PC-9 (cell line): ENCODE data around the gene GRID2. TPM values are rescaled to one million over a fixed set of nuclear protein-coding genes. Genes with fewer than 3 reads are reported as not detected.

Experiments used
- BruUV-seq: library from RNA; stranded (reverse); fragments of 400-500 nt; replicated peaks from 2 replicates; lab custom pipeline; 2021; lab: Mats Ljungman, UMichigan
- CTCF ChIA-PET: fragments of 300-600 bp; sonication (Branson Sonifier 250); formaldehyde crosslinking; loops from one replicate; lab custom pipeline; 2022; ENCODE audit warnings: antibody characterized with exemption; lab: Charles Lee
- POLR2A ChIA-PET: fragments of 300-600 bp; sonication (Branson Sonifier 250); formaldehyde crosslinking; loops from one replicate; lab custom pipeline; 2022; ENCODE audit warnings: antibody characterized with exemption; ENCODE audit not compliant: unreplicated experiment; lab: Charles Lee
- DNase-seq, 2 experiments: peaks; one replicate each; pipeline versions ENCODE4 v3.0.0 to v3.0.0-alpha.2; 2015 to 2022; ENCODE audit warnings: mixed read lengths in 1 of 2
- H2AFZ ChIP-seq: fragments of 200-600 bp; sonication (generic); 2 replicates; pipeline ENCODE4 v1.8.1; 2017; ENCODE audit warnings: antibody characterized with exemption
- H3F3A ChIP-seq: fragments of 200-600 bp; sonication (generic); 2 replicates; pipeline ENCODE4 v1.8.1; 2017; ENCODE audit warnings: antibody characterized with exemption, mild to moderate bottlenecking, low read depth; ENCODE audit not compliant: insufficient read depth
- H3K27ac ChIP-seq: fragments of 200-600 bp; sonication (generic); 2 replicates; pipeline ENCODE4 v1.6.1; 2016; ENCODE audit warnings: mixed run types
- H3K27me3 ChIP-seq: fragments of 200-600 bp; sonication (generic); 2 replicates; pipeline ENCODE4 v1.6.1; 2016; ENCODE audit warnings: low read depth, mixed run types; ENCODE audit not compliant: insufficient read depth
- H3K36me3 ChIP-seq: fragments of 200-600 bp; sonication (generic); 2 replicates; pipeline ENCODE4 v1.6.1; 2016; ENCODE audit warnings: low read depth, mixed run types
- H3K4me1 ChIP-seq: fragments of 200-600 bp; sonication (generic); replicated peaks from 2 replicates; pipeline ENCODE4 v1.6.1; 2016; ENCODE audit warnings: mixed run types; ENCODE audit not compliant: insufficient read depth
- H3K4me2 ChIP-seq: fragments of 200-600 bp; sonication (generic); 2 replicates; pipeline ENCODE4 v1.6.1; 2017; ENCODE audit warnings: mixed run types
- H3K4me3 ChIP-seq: fragments of 200-600 bp; sonication (generic); 2 replicates; pipeline ENCODE4 v1.6.1; 2016; ENCODE audit warnings: mixed run types
- H3K79me2 ChIP-seq: fragments of 200-600 bp; sonication (generic); 2 replicates; pipeline ENCODE4 v1.6.1; 2017; ENCODE audit warnings: low read depth, mixed run types
- H3K9me2 ChIP-seq: fragments of 200-600 bp; sonication (generic); 2 replicates; pipeline ENCODE4 v1.8.1; 2017; ENCODE audit warnings: mild to moderate bottlenecking; ENCODE audit not compliant: insufficient read depth
- H3K9me3 ChIP-seq: fragments of 200-600 bp; sonication (generic); 2 replicates; pipeline ENCODE4 v1.8.1; 2016; ENCODE audit warnings: low read depth; ENCODE audit not compliant: insufficient read depth
- H4K20me1 ChIP-seq: fragments of 200-600 bp; sonication (generic); 2 replicates; pipeline ENCODE4 v1.8.1; 2017; ENCODE audit not compliant: insufficient read depth
- CTCF ChIP-seq: fragments of 200-600 bp; sonication (generic); conservative IDR thresholded peaks from 2 replicates; pipeline ENCODE4 v1.6.1; 2017; ENCODE audit warnings: mixed run types, antibody characterized with exemption, mild to moderate bottlenecking, moderate library complexity
- EZH2 ChIP-seq: fragments of 200-600 bp; sonication (generic); IDR thresholded peaks from 2 replicates; pipeline ENCODE4 v1.8.0; 2017; ENCODE audit warnings: antibody characterized with exemption, low read depth
- intact Hi-C: fragments of 100-400 bp; cut with micrococcal nuclease; formaldehyde crosslinking; loops from one replicate; pipeline ENCODE4 v1.10.0; 2022; ENCODE audit not compliant: unreplicated experiment
- total RNA-seq: library from RNA; stranded (reverse); gene quantifications from 2 replicates; pipeline ENCODE4 v1.2.3, GENCODE V29; 2021

GRID2 gene
- total RNA-seq, 1 experiment from 2014 or later: not detected

GRCh38 chr4:92566269-92566668, 262.5 kb downstream of the GRID2 start:
- H2AFZ ChIP-seq: no peak overlapping the region
- H3K27ac ChIP-seq: no peak overlapping the region
- TF ChIP-seq CTCF: no peak
- no peak for TF ChIP-seq EZH2
- CTCF ChIA-PET: no interaction called here
- no TSS peak for BruUV-seq
- H3F3A ChIP-seq: no peaks in the 10 kb centered on the region
- no peak overlapping the region for H3K4me2 ChIP-seq
- POLR2A ChIA-PET: no interaction called here
- H3K4me1 ChIP-seq: no peaks in the 10 kb centered on the region
- H3K9me3 ChIP-seq: no peaks in the 10 kb centered on the region
- H3K27me3 ChIP-seq: no peaks in the 10 kb centered on the region
- no peak for DNase-seq
- intact Hi-C loops: no loop called here
- H3K4me3 ChIP-seq: no peak overlapping the region
- no peaks in the 10 kb centered on the region for H4K20me1 ChIP-seq
- H3K79me2 ChIP-seq: no peaks in the 10 kb centered on the region
- H3K9me2 ChIP-seq: no peaks in the 10 kb centered on the region
- no peaks in the 10 kb centered on the region for H3K36me3 ChIP-seq

- intact Hi-C loops: no loop called here
- no TSS peak for BruUV-seq
- CTCF ChIA-PET: no interaction called here
- Histone ChIP-seq H3K9me3 (no peaks in the 10 kb centered on the region), H3K79me2 (no peaks in the 10 kb centered on the region), H3K4me1 (no peaks in the 10 kb centered on the region), H4K20me1 (no peaks in the 10 kb centered on the region), H3K36me3 (no peaks in the 10 kb centered on the region), H3K9me2 (no peaks in the 10 kb centered on the region), H3F3A (no peaks in the 10 kb centered on the region), H3K4me2 (no peak overlapping the region), H3K27me3 (no peaks in the 10 kb centered on the region), H2AFZ (no peak overlapping the region), H3K4me3 (no peak overlapping the region), H3K27ac (no peak overlapping the region)
- POLR2A ChIA-PET: no interaction called here
- TF ChIP-seq CTCF: no peak
- TF ChIP-seq EZH2: no peak
- no peak for DNase-seq
These were observed 277.1 kb downstream of the GRID2 start for GRCh38 chr4:92580816-92581215.

- no peak overlapping the region for H2AFZ ChIP-seq
- intact Hi-C loops: loop anchor here (10.0 kb wide), 1 partner anchor 1474 kb away; no protein-coding TSS in a partner anchor
- no peaks in the 10 kb centered on the region for H3K9me2 ChIP-seq
- H3K9me3 ChIP-seq: no peaks in the 10 kb centered on the region
- CTCF ChIA-PET: no interaction called here
- no peak overlapping the region for H3K4me3 ChIP-seq
- BruUV-seq: no TSS peak
- no peaks in the 10 kb centered on the region for H3K79me2 ChIP-seq
- no peak overlapping the region for H3K27ac ChIP-seq
- no peaks in the 10 kb centered on the region for H3K4me1 ChIP-seq
- no peaks in the 10 kb centered on the region for H3K36me3 ChIP-seq
- POLR2A ChIA-PET: no interaction called here
- no peaks in the 10 kb centered on the region for H3F3A ChIP-seq
- peak in 1 of 2 experiments; percentile 36 for DNase-seq
- H4K20me1 ChIP-seq: no peaks in the 10 kb centered on the region
- no peak overlapping the region for H3K4me2 ChIP-seq
- TF ChIP-seq CTCF (no peak), EZH2 (no peak)
- H3K27me3 ChIP-seq: no peaks in the 10 kb centered on the region
These were observed 295.3 kb downstream of the GRID2 start for GRCh38 chr4:92599044-92599443.
